Hematopoietic multipotent progenitor cell treated with erythropoietin and hydrocortisone succinate and interleukin-3 and kit ligand, for 6 days (in vitro differentiated cells): ENCODE results near the gene SLC7A6OS.

Experiments used
- DNase-seq: peaks from one replicate; pipeline ENCODE4 v3.0.0-alpha.2; 2015

The SLC7A6OS gene

GRCh38 chr16:68310774-68311511 lies at the start of gene SLC7A6OS, which contains the start of gene PRMT7:
SLC7A6OS (minus strand) TSS chr16:68310946; CDS start chr16:68310926, 20 bp downstream.
PRMT7 (plus strand) TSS chr16:68311019; CDS start chr16:68315980, 4,961 bp downstream.
- DNase-seq: peak; percentile 98

GRCh38 chr16:68359398-68360191 lies 48.8 kb upstream of the SLC7A6OS start:
- DNase-seq: no peak

GRCh38 chr16:68358951-68359350 lies 48.2 kb upstream of the SLC7A6OS start:
- DNase-seq: no peak

GRCh38 chr16:68357923-68358322 lies 47.2 kb upstream of the SLC7A6OS start:
- DNase-seq: no peak

- no peak for DNase-seq
Measured at GRCh38 chr16:68357521-68357922, 46.8 kb upstream of the SLC7A6OS start.

GRCh38 chr16:68356919-68357286 lies 46.2 kb upstream of the SLC7A6OS start:
- no peak for DNase-seq

- DNase-seq: peak; percentile 80
Measured at GRCh38 chr16:68356249-68356918, 45.6 kb upstream of the SLC7A6OS start.

- no peak for DNase-seq
Measured at GRCh38 chr16:68355447-68356248, 44.9 kb upstream of the SLC7A6OS start.

- DNase-seq: no peak
Measured at GRCh38 chr16:68354816-68355215, 44.1 kb upstream of the SLC7A6OS start.

GRCh38 chr16:68353366-68353765 lies 42.6 kb upstream of the SLC7A6OS start:
- no peak for DNase-seq

GRCh38 chr16:68351991-68352431 lies 41.3 kb upstream of the SLC7A6OS start:
- no peak for DNase-seq

GRCh38 chr16:68351463-68351862 lies 40.7 kb upstream of the SLC7A6OS start:
- no peak for DNase-seq

GRCh38 chr16:68350813-68351350 lies 40.1 kb upstream of the SLC7A6OS start:
- DNase-seq: no peak

GRCh38 chr16:68349838-68350410 lies 39.2 kb upstream of the SLC7A6OS start:
- DNase-seq: no peak

GRCh38 chr16:68348639-68349445 lies 38.1 kb upstream of the SLC7A6OS start:
- no peak for DNase-seq

- DNase-seq: no peak
Measured at GRCh38 chr16:68347605-68348004, 36.9 kb upstream of the SLC7A6OS start.

- DNase-seq: no peak
Measured at GRCh38 chr16:68346892-68347480, 36.2 kb upstream of the SLC7A6OS start.

GRCh38 chr16:68345958-68346635 lies 35.4 kb upstream of the SLC7A6OS start:
- DNase-seq: no peak

GRCh38 chr16:68345351-68345810 lies 34.6 kb upstream of the SLC7A6OS start:
- DNase-seq: no peak

GRCh38 chr16:68344252-68344651 lies 33.5 kb upstream of the SLC7A6OS start:
- no peak for DNase-seq
